Central memory CD8-positive, alpha-beta T cell (primary cell): ENCODE results near the gene ALDH5A1.

Experiments used
- ATAC-seq: fragments of 150-1000 bp; cut with Tn5 transposase; replicated peaks from 2 replicates; pipeline ENCODE4 v1.10.0; 2022; ENCODE audit warnings: mild to moderate bottlenecking, moderate FRiP score, moderate number of reproducible peaks; ENCODE audit not compliant: poor library complexity, severe bottlenecking; ENCODE audit errors: extremely low read depth
- DNase-seq, 2 donors: peaks; one replicate each; pipeline ENCODE4 v3.0.0; 2021; ENCODE audit warnings: low spot score in 2 of 2
- H3K27ac Mint-ChIP-seq: one replicate; pipeline ENCODE4 v1.8.0; 2022; ENCODE audit warnings: low read depth, mild to moderate bottlenecking, moderate library complexity, mixed read lengths
- H3K27me3 Mint-ChIP-seq: one replicate; pipeline ENCODE4 v1.8.0; 2022; ENCODE audit warnings: mixed read lengths
- H3K36me3 Mint-ChIP-seq: one replicate; pipeline ENCODE4 v1.8.0; 2022; ENCODE audit warnings: mild to moderate bottlenecking, moderate library complexity, mixed read lengths; ENCODE audit not compliant: insufficient read depth
- H3K4me1 Mint-ChIP-seq: one replicate; pipeline ENCODE4 v1.8.0; 2022; ENCODE audit warnings: mixed read lengths
- H3K4me3 Mint-ChIP-seq: one replicate; pipeline ENCODE4 v1.8.0; 2022; ENCODE audit warnings: mild to moderate bottlenecking, moderate library complexity, mixed read lengths
- H3K9me3 Mint-ChIP-seq: one replicate; pipeline ENCODE4 v1.8.0; 2022; ENCODE audit warnings: mixed read lengths

The ALDH5A1 gene

DNA sequence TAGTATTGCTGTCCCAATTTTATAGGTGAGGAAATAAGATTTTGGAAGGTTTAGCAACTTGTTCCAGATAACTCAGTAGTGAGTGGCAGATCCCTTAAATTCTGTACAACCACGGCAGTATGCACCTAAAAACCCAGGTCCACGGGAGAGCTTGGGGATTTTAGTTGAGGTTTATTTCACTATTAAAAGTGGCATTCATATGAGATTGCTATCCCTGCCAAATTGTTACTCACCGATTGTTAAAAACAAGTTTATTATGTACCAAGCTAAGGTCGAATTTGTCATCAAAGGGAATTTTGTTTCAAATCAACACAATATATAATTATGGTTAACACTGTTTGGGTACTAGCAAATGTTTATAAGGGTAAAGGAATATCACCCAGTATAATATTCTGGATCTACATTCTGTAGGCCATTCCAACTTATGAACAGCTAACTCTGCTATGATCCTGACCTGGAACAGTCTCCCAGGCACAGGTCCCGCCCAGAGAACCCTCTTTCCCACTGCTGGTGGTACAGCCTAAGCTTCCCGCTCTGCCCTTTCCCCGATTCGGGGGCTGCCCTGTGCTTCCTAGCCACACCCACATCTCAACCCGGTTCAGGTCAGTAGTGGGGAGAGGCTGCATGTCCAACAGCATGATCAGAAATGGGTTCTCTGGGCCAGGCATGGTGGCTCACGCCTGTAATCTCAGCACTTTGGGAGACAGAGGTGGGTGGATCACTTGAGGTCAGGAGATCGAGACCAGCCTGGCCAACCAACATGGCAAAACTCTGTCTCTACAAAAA lies 30.3 kb upstream of the ALDH5A1 start:
- Mint-ChIP-seq H3K4me3 (no peak overlapping the region), H3K36me3 (peaks cover 2% of the 10 kb centered on the region), H3K4me1 (no peaks in the 10 kb centered on the region), H3K27me3 (no peaks in the 10 kb centered on the region), H3K9me3 (no peaks in the 10 kb centered on the region), H3K27ac (no peak overlapping the region)
- ATAC-seq (no peak), DNase-seq (no peak)

DNA sequence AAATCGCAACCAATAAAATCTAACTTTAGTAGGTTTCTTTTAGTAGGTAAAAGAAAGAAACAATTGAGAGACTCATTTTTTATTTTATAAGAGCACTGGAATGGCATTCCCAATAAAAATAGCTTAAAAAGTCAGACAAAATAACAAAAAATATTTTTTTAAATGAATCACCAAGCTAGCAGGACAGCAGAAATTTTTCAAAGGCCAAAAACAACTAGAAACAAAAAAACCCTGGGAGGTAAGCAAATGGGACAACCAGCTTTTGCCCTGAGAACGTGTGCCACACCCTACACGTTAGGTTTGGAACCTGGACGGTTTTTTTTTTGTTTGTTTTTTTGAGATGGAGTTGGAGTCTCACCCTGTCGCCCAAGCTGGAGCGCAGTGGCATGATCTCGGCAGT lies 25.0 kb upstream of the ALDH5A1 start:
- ATAC-seq: no peak
- H3K9me3 Mint-ChIP-seq: no peaks in the 10 kb centered on the region
- H3K4me1 Mint-ChIP-seq: no peaks in the 10 kb centered on the region
- H3K36me3 Mint-ChIP-seq: peaks cover 2% of the 10 kb centered on the region
- H3K27ac Mint-ChIP-seq: no peak overlapping the region
- no peak for DNase-seq
- no peaks in the 10 kb centered on the region for H3K27me3 Mint-ChIP-seq
- no peak overlapping the region for H3K4me3 Mint-ChIP-seq

DNA sequence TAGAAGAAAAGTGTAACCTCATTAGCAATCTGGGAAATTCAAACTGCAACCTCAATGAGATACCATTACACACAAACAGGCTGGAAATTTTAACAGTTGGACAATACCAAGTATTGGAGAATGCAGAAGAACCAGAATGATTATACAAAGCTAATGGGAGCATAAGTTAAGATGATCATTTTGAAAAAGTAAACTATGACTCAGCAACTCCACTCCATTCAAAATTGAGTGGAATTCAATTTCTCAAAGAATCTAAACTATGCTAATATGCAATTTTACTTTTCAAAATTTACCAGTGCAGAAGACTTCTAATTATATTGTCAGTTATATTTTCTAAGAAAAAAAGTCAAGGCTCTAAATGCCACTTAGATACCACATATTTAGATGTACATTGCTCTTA lies 22.6 kb upstream of the ALDH5A1 start:
- no peak overlapping the region for H3K27ac Mint-ChIP-seq
- no peaks in the 10 kb centered on the region for H3K27me3 Mint-ChIP-seq
- no peaks in the 10 kb centered on the region for H3K4me1 Mint-ChIP-seq
- H3K4me3 Mint-ChIP-seq: no peak overlapping the region
- peaks cover 2% of the 10 kb centered on the region for H3K36me3 Mint-ChIP-seq
- H3K9me3 Mint-ChIP-seq: no peaks in the 10 kb centered on the region
- ATAC-seq (no peak), DNase-seq (no peak)

DNA sequence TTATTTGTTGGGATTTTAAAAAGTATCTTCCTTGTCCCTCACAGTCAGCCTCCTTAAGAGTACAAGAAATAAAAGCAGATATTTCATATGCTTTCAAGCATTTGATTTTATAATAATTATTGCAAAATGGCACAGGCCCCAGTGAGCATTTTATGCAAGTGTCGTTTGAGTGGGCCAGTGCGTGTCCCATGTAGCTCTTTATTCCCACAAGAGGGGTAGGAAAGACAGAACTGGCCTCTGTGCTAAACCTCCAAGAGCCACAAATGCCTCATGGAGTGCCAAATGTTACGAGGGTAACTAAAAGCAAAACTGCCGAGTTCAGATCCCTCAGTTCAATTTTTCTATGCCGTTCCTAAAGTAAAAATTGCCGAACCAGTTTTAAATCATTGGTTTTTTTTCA lies 18.1 kb upstream of the ALDH5A1 start:
- DNase-seq (no peak), ATAC-seq (no peak)
- Mint-ChIP-seq H3K4me1 (no peaks in the 10 kb centered on the region), H3K36me3 (no peaks in the 10 kb centered on the region), H3K27ac (no peak overlapping the region), H3K27me3 (no peaks in the 10 kb centered on the region), H3K4me3 (no peak overlapping the region), H3K9me3 (no peaks in the 10 kb centered on the region)

DNA sequence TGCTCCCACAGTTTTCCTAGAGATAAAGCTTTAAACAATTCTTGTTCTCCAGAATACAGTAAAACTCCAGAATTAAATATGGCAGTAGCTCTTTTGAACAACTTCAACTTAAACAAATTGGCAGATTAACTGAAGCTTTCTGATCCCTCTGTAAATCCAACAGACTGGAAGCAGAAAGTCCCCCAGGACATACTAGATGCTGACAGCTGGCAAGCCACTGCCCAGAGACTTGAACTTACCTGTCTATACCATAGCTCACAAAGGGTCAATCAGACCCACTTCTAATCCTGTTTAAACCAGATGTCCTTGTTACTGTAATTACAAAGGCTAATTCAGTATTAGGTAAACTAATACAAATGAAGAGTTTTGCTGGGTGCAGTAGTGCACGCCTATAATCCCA lies 17.7 kb upstream of the ALDH5A1 start:
- ATAC-seq: no peak
- H3K27ac Mint-ChIP-seq: no peak overlapping the region
- H3K36me3 Mint-ChIP-seq: no peaks in the 10 kb centered on the region
- no peak for DNase-seq
- H3K27me3 Mint-ChIP-seq: no peaks in the 10 kb centered on the region
- H3K4me1 Mint-ChIP-seq: no peaks in the 10 kb centered on the region
- H3K9me3 Mint-ChIP-seq: no peaks in the 10 kb centered on the region
- no peak overlapping the region for H3K4me3 Mint-ChIP-seq

DNA sequence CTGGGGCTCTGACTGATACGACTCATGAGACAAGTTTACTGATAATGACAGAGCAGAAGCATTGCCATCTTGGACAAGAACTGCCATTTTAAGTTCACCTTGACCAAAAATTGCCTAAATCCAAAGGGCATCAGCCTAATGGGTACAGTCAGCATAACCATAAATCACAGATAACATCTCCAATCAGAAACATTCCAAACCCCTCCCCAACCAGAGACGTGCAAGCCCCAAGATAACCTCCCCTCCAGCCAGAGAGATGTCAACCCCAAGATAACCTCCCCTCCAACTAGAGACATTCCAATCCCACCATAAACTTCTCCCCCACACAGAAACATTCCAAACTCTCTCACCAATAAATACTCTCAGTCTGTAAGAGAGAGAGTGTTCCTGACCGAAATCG lies 15.9 kb upstream of the ALDH5A1 start:
- Mint-ChIP-seq H3K27me3 (no peaks in the 10 kb centered on the region), H3K4me1 (no peaks in the 10 kb centered on the region), H3K4me3 (no peak overlapping the region), H3K36me3 (no peaks in the 10 kb centered on the region), H3K27ac (no peak overlapping the region), H3K9me3 (no peaks in the 10 kb centered on the region)
- DNase-seq (no peak), ATAC-seq (no peak)

DNA sequence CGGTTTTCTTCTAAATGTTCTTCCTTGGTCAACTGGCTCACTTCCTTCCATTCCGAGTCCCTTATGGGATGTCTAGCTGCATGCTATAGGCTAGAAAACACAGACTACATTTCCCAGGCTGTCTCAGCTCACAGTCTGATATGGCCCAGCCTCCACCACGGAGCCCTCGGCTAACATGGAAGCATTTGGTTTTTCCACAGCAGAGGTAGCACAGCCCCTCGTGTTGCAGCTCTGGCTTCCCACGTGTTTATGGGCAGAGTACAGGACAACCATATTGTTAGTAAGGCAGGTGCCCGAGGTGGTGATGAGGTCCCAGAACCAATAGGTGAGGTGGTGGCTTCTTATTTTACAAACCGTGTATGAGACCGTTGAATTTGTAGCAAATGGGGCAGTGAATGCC lies 14.1 kb upstream of the ALDH5A1 start:
- no peaks in the 10 kb centered on the region for H3K4me1 Mint-ChIP-seq
- H3K27me3 Mint-ChIP-seq: no peaks in the 10 kb centered on the region
- no peak for ATAC-seq
- H3K27ac Mint-ChIP-seq: no peak overlapping the region
- DNase-seq: no peak
- peaks cover 3% of the 10 kb centered on the region for H3K36me3 Mint-ChIP-seq
- H3K4me3 Mint-ChIP-seq: no peak overlapping the region
- no peaks in the 10 kb centered on the region for H3K9me3 Mint-ChIP-seq

DNA sequence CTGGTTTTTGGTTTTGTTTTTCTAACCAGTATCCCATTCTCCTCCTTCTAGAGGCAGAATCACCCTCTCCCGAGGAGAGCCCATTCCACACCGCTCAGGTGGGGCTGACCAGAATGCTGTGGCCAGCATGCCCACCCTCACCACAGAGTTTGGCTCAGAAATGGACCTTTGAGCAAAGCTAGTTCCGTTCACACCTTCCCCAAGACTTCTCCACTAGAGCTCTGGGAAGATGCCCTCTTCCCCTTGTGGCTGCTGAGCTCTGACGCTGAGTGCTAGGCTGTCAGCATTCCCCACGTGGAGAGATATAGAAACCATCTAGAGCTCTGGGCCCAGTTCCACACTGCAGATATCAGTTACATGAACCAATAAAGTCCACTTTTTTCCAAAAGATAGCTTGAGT lies 13.3 kb upstream of the ALDH5A1 start:
- no peak for DNase-seq
- H3K27me3 Mint-ChIP-seq: no peaks in the 10 kb centered on the region

DNA sequence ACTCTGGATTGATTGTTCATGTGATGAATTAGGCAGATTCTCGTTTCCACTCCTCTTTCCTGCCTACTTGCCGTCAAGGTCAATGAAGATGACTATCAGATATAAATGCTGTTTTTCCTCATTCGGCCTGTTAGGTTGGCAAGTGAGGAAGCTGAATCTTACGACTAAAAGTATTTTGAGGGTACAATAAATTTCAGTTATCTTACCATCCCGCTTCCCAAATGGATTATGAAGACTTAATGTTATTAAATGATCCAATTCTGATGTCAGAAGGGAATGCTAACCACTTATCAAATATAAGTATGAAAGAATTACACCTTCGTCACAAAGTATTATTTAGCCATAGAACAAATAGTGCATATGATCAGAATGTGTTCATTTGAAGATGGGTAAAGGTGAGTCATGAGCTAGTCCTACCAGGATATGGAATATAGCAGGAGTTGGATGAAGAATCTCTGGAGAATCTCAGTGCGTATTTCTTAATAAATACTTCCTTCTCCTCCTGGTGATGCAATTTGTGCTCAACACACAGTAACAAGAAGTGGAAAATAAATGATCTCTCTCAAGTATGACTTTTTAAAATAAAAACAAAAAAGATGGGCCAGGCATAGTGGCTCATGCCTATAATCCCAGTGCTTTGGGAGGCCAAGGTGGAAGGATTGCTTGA lies 10.0 kb upstream of the ALDH5A1 start:
- H3K4me3 Mint-ChIP-seq: no peak overlapping the region
- no peaks in the 10 kb centered on the region for H3K9me3 Mint-ChIP-seq
- H3K36me3 Mint-ChIP-seq: peaks cover 3% of the 10 kb centered on the region
- H3K4me1 Mint-ChIP-seq: no peaks in the 10 kb centered on the region
- ATAC-seq (no peak), DNase-seq (no peak)
- H3K27ac Mint-ChIP-seq: no peak overlapping the region
- no peaks in the 10 kb centered on the region for H3K27me3 Mint-ChIP-seq

More for the DNA sequence above, 13.3 kb upstream of the ALDH5A1 start:
- peaks cover 3% of the 10 kb centered on the region for H3K36me3 Mint-ChIP-seq
- H3K27ac Mint-ChIP-seq: no peak overlapping the region
- no peak overlapping the region for H3K4me3 Mint-ChIP-seq
- no peaks in the 10 kb centered on the region for H3K9me3 Mint-ChIP-seq
- ATAC-seq: no peak
- no peaks in the 10 kb centered on the region for H3K4me1 Mint-ChIP-seq

DNA sequence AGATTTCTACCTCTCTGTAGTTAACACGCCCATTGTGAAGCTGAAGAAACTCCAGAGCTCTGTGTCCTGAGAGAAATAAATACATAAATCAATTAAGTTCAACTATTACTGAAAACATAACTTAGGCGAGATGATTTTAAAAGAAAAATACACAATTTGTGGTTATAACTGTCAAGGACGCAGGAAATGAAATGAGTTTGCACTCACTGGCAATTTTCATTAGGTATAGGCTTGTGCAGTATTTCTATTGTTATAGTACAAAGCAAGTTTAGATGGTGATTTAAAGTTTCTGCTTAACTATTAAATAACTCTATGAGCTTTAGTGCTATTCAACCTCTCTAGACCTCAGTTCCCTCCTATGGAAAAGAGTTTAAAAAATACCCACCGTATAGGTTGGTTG lies 8.7 kb upstream of the ALDH5A1 start:
- ATAC-seq (no peak), DNase-seq (no peak)
- H3K36me3 Mint-ChIP-seq: peaks cover 3% of the 10 kb centered on the region

DNA sequence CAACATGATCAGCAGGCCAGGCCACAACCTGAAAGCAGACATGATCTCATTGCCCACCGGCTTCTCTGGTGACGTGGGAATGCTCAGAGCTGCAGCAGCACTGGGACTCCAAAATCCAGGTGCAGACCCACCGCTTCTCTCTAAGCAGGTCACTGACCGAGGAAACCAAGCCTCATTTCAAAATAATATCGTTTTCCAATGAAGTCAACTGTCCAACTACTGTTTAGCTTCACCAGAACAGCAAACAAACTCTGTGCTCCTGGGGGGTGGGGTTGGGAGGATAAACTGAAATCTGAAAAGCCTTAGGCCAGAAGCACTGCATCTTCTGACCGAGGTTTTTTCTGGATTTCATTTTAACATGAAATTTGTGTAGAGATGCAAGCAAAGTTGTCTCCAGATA lies 5.3 kb upstream of the ALDH5A1 start, which contains the start of gene GPLD1:
Gene GPLD1 (minus strand): TSS at position 109 of the 400 bp plus-strand sequence. CDS start 67 bp downstream, at position 42.
- ATAC-seq (no peak), DNase-seq (no peak)
- Mint-ChIP-seq H3K4me3 (no peak within 1 kb of the TSS), H3K4me1 (peaks cover 13% of the 10 kb centered on the region), H3K36me3 (peaks cover 6% of the 10 kb centered on the region), H3K9me3 (no peaks in the 10 kb centered on the region), H3K27me3 (no peaks in the 10 kb centered on the region), H3K27ac (no peak within 1 kb of the TSS)

More for the DNA sequence above, 8.7 kb upstream of the ALDH5A1 start:
- Mint-ChIP-seq H3K4me1 (no peaks in the 10 kb centered on the region), H3K9me3 (no peaks in the 10 kb centered on the region), H3K4me3 (no peak overlapping the region), H3K27ac (no peak overlapping the region), H3K27me3 (no peaks in the 10 kb centered on the region)

DNA sequence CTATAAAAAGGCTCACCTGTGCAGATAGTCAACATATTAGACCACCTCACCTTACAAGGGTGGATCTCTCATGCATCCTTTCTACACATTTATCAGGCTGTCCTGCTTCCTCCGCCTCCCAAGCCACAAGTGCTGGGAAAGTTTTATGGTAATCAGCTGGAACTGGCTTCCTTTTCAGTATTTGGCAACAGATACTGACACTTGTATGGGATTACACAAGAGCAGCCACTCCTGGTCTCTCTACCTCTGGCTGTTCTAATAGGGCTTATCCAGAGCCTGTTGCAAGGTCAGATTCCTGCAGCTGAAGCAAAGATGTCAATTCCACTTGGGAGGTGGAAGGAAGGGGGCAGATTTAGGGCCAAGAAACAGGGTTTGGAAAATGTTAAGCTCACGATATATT lies 4.9 kb upstream of the ALDH5A1 start:
- DNase-seq (no peak), ATAC-seq (no peak)
- H3K27ac Mint-ChIP-seq: no peak overlapping the region
- H3K36me3 Mint-ChIP-seq: peaks cover 6% of the 10 kb centered on the region
- H3K4me3 Mint-ChIP-seq: no peak overlapping the region
- H3K27me3 Mint-ChIP-seq: no peaks in the 10 kb centered on the region
- H3K4me1 Mint-ChIP-seq: peaks cover 14% of the 10 kb centered on the region
- H3K9me3 Mint-ChIP-seq: no peaks in the 10 kb centered on the region

DNA sequence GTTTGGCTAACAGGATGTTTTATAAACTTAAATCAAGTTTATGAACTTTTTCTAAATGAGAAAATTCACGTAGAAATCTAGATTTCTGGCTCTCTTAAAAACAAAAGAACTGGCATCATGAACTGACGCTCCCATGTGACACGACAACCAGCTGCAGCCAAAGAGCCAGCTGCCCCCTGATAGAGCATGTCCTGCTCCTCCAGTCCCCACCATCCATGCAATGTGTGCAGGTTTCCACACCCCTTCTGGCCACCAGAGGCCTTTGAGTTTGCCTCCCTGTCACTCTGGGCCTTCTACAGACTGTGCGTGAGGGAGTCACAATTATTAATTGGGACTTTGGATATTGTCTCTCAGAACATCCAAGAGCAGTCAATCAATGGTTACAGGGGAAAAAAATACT lies 3.8 kb upstream of the ALDH5A1 start:
- H3K4me3 Mint-ChIP-seq: no peak overlapping the region
- peaks cover 20% of the 10 kb centered on the region for H3K4me1 Mint-ChIP-seq
- no peak overlapping the region for H3K27ac Mint-ChIP-seq
- no peaks in the 10 kb centered on the region for H3K27me3 Mint-ChIP-seq
- DNase-seq (no peak), ATAC-seq (no peak)
- no peaks in the 10 kb centered on the region for H3K9me3 Mint-ChIP-seq
- H3K36me3 Mint-ChIP-seq: peaks cover 6% of the 10 kb centered on the region
